ENCODE results near the gene ISYNA1.

ISYNA1 gene

GRCh38 chr19:18466354-18466753 lies 28.4 kb upstream of the ISYNA1 start:
- no peak for DNase-seq

- no peak for DNase-seq
Observed at GRCh38 chr19:18465964-18466339, 28.0 kb upstream of the ISYNA1 start.

GRCh38 chr19:18465214-18465963 lies 27.5 kb upstream of the ISYNA1 start:
- no peak for DNase-seq

DNA sequence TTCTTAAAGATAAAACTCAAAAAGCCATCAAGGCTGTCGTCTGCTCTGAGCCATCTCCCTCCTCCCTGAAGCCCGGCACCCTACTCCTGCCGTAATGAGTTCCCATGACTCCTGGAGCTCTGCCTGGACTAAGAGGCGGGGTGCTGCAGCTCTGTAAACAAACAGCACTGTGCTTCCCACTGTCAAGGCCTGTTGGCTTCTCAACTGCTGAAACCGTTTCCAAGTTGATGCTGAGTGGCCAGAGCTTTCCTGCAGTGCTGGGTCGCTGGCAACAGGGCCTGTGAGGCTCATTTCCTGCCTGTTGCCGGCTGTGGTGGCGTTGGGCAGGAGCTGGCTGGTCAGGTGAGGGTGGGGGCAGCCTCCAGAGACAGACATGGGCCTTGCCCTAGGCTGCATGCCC lies 26.7 kb upstream of the ISYNA1 start:
- DNase-seq, result peak; percentile 93

GRCh38 chr19:18461471-18461870 lies 23.5 kb upstream of the ISYNA1 start:
- DNase-seq, result no peak

DNA sequence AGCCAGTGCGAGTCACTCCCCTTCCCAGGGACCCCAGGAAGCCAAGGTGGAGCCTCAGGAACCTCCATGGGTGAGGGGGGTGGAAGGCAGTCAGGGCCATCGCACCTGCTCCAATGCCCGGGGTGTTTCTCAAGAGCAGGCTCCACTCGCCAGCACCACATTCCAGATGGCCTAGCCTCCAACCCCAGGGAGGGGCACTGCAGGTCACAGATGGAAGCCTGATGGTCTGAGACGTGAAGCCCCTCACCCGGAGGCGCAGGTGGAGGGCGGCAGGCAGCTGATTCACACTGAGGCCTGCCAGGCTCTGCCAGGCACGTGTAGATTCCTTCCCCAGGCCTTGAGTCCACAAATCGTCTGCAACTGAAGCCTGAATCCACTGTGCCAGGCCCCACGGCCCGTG lies 23.0 kb upstream of the ISYNA1 start:
- no peak for DNase-seq

- no peak for DNase-seq
Observed at GRCh38 chr19:18457483-18458331, 19.8 kb upstream of the ISYNA1 start.

- DNase-seq, result no peak
Observed at GRCh38 chr19:18456974-18457373, 19.0 kb upstream of the ISYNA1 start.

DNA sequence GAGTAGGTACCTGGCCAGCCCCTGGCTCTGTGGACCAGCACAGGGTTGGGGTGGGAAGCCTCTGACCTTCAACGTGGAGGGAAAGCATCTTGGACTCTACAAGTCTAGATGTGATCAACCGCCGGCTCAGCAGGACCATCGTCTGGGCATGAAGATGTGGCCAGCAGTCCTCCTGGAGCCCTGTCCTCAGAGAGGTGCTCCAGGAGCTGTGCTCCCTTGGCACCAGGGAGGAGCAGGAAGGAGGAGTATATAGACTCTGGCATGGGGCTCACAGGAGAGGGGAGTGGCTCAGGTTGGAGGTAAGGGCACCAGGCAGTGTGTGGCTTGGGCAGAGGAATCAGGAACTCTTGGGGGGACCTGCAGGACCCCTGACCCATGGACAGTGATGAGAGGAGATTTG lies 18.3 kb upstream of the ISYNA1 start:
- DNase-seq, result no peak

GRCh38 chr19:18453269-18454024 lies 15.5 kb upstream of the ISYNA1 start:
- DNase-seq, result no peak

- no peak for DNase-seq
Observed at GRCh38 chr19:18452386-18452785, 14.5 kb upstream of the ISYNA1 start.

GRCh38 chr19:18450931-18451836 lies 13.3 kb upstream of the ISYNA1 start:
- DNase-seq, result peak; percentile 25

- no peak for DNase-seq
Observed at GRCh38 chr19:18450021-18450930, 12.3 kb upstream of the ISYNA1 start.

GRCh38 chr19:18449552-18449951 lies 11.6 kb upstream of the ISYNA1 start:
- DNase-seq, result no peak

GRCh38 chr19:18446811-18447359 lies 9.0 kb upstream of the ISYNA1 start:
- no peak for DNase-seq

GRCh38 chr19:18446145-18446810 lies 8.3 kb upstream of the ISYNA1 start:
- DNase-seq, result no peak

DNA sequence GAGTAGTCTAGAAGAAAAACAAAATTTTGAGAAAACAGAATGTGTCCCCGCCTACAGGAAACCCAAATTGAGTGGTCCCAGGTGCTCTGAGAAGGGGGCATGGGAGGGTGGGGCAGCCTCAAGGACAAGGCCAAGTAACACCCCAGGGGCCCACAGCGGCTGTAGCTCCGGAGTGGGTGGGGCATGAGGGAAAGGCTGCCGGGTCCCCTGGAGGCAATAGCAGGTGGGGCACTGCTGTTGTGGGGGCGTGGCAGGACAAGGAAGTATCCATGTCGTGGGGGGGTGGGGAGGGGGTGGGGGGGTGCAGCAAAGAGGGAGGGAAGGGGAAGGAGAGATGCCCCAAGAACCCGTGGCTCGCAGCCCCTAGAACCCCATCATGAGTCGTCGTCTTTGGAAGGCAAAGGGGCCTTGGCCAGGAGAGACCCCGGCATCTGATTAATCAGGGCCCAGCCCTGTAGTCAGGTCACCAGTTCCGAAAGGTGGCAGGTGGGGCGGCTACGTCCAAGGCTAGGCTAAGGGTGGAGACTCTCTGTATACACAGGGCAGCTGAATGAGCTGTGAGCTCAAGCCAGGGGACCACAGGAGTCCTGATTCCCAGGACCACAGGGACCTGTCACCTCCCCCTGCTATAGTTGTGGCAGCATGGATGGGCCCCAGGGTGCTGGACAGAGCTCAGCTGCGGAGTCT lies 7.5 kb upstream of the ISYNA1 start:
- no peak for DNase-seq

DNA sequence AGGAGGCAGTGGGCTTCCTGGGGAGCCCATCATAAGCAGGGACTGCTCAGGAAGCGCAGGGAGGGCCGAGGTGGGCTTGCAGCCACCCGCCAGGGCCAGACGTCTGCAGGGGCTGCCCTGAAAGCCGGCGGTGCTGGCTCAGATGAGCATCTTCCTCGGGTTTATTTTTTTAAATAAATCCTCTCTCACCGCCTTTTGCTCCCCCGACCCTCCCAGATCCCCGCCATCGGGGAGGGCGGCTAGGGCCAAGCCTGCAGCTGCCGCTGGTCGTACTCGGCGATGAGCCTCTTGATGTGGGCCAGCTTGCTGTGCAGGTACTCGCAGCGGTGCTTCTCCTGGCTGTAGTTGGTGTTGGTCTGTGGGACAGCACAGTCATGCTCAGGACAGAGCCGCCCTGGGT lies 6.6 kb upstream of the ISYNA1 start:
- no peak for DNase-seq

DNA sequence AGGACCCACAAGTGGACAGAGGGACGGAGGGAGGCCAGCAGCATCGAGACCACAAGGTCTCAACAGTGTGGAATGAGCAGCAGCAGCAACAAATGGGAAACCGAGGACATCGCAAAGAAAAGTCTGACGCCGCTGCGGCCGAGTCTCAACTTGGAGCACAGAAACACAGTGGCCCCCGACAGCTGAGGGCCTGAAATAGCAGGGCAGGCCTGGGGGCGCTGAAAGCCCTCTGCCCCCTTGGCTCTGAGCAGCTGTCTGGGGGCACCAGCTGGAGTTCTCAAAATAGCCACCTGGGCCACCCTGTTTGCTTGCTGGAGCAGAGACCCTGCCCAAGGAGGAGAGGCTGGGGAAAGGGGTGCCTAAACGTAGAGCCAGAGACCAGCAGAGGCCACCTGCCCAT lies 5.9 kb upstream of the ISYNA1 start:
- DNase-seq, result no peak

GRCh38 chr19:18443406-18443805 lies 5.5 kb upstream of the ISYNA1 start:
- DNase-seq, result no peak
